NCI-H82 treated with DMSO at 0.1 percent for 48 hours (cell line): Measurements from ENCODE around the gene NMNAT1.
"Not testable (repeated sequence)": the region's sequence is repeated elsewhere in the genome, so short reads cannot be mapped to it uniquely, and the experiment has no call there.

Source experiments
- DNase-seq: peaks from one replicate; lab custom pipeline; 2025; ENCODE audit not compliant: unreplicated experiment; lab: John Stamatoyannopoulos, UW

Gene NMNAT1

DNA sequence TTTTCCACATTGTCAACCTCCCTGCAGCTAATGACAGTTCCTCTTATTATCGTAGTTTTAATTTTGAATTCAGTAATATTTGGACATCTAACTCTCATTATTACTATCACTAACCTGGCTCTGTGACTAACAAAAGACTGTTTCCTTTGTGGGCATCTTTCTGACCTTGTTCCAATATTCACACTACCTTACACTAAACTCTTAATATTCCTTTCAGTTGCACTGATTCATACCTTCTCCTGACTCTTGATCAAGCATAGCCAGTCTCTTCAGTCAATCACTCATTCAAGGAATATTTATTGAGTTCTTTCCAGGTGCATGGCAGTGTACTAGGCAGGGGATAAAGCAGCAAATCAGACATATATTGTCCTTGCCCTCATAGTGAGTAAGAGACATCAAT lies 25.4 kb upstream of the NMNAT1 start:
- DNase-seq = no peak

DNA sequence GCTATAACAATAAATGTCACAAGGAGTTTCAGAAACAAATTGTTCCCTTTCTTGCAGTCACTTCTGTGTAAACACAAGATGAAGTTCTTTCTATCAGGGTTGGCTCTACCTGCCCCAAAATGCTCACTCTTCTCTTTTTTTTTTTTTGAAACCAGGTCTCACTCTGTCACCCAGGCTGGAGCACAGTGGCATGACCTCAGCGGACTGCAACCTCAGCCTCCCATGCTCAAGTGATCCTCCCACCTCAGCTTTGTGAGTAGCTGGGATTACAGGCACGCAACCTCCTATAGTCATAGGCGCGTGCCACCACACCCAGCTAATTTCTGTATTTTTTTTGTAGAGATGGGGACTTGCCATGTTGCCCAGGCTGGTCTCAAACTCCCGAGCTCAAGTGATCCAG lies 22.7 kb upstream of the NMNAT1 start:
- DNase-seq = no peak

DNA sequence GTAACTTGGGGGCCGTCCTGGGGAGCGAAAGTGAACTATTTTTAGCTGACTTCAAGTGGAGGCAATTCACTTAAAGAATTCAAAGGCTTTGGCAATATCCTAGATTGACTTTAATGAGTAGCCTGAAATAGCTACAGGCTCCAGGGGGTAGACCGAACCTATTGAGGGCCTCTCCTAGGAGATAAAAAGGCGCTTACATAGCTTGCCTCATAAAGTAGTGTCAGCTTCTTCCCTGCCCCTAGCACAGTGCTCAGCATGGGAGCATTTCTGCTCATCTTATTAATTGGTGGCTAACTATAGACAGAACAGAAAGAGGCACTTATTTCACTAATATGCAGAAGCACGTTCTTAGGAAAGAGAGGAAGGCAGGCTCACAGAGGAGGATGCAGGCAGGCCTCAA lies 20.9 kb upstream of the NMNAT1 start:
- no peak for DNase-seq

DNA sequence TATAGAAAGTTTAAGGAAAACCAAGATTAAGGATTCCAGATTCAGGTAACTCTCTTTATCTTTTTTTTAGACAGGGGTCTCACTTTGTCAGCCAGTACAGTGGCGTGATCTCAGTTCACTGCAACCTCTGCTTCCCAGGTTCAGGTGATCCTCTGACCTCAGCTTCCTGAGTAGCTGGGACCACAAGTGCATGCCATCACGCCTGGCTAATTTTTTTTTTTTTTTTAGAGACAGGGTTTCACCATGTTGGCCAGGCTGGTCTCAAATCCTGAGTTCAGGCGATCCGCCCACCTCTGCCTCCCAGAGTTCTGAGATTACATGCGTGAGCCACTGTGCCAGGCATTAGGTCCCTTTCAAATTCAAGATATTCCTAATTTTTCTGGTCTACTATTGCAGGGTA lies 16.0 kb upstream of the NMNAT1 start:
- DNase-seq = no peak

DNA sequence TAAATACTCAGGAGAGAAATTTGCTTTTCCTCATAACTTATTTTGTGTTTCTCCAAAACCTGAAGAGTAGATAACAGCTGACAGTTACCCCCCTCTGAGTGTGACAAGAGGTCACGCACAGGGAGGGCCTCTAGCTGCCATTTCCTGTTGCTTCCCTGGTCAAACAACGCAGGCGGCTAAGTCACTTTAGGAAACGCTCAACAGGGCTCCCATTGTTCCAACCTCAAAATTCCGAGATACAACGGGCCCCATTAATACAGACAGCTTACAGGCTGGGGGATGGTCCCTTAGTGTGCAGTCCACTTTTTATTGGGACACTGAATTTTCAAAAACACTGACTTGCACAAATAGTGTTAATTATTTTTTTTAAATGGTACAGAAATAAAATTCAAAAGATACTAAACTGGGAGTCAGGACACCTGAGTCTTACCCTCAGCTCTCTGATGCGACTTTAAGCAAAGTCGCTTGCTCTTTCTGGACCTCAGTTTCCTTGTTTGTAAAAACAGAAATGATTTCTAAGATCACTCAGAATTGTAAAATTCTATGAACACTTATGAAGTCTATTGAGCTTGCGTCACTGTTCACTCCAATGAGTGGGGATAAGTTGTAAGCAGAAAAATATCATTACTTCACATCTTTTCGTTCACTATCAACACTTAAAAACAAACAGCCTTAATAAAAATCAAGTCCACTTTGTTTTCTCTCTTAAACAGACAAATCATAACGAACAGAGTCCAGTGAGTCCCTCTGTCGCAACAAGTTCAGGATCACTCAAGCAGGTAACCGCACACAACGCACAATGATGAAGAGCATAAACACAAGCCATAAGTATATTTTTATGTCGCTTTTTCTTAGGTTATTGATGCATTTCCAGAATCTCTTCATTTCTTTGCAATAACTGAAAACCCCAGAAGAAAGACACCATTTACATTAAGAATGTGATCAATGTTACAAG lies 13.6 kb upstream of the NMNAT1 start:
- no peak for DNase-seq

DNA sequence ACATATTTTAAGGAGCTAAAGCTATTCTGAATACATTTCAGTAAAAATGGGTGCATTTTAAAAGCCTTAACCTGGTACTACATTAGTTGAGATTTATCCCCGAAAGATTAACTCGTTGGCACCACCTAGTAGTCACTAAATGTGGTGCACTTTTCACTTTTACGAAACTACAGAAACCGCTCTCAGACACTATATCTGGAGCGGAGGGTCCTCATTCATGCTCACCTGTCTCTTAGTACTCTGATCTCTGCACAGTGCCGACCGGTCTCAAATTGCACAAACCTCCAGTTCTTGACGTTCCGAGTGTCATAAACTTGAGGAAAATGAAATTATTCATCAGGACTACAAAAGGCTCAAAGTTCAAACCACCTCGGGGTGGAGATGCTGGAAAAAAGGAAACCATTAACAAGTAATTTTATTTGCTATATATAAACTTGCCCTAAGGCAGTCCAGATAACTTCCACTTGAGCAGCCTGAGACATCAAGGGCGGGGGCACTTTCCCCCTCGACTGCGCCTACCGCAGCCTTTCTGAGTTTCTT lies 806 bp upstream of the NMNAT1 start:
- DNase-seq = no peak

DNA sequence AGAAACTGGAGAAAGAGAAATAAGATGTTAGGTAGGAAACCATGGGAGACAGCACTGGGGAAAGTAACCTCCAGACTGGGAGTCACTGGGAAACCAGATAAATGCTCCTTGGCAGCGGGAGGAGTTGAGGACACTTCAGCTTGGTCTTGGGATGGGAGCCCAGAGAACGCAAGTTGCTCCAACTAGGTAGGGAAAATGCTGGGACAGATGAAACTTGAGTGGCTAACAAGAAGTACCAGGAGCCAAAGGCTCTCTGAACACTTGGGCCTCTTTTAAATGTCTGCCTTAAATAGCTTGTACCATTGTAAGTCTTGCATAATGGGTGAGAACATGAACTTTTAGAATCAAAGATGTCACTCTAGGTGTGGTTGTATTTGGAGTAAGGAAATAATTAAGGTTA lies 3.0 kb downstream of the NMNAT1 start:
- DNase-seq = no peak

DNA sequence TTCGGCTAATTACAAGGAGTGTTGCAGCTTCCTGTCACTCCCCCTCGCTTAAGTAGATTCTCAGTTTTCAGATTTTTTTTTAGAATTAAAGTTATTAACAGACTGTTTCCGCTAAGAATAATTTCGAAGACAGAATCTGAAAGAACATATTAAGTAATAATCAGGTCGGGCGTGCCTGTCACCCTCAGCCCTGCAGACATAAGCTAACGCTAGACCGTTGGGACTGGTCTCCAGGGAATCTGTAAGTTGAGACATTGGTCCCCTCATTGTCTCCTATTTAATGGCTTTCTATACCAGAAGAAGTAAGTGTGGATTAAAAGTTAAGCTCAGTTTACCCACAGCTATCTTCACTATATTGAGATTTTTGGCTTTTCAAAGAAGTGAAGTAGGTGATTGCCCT lies 14.5 kb downstream of the NMNAT1 start:
- no peak for DNase-seq

DNA sequence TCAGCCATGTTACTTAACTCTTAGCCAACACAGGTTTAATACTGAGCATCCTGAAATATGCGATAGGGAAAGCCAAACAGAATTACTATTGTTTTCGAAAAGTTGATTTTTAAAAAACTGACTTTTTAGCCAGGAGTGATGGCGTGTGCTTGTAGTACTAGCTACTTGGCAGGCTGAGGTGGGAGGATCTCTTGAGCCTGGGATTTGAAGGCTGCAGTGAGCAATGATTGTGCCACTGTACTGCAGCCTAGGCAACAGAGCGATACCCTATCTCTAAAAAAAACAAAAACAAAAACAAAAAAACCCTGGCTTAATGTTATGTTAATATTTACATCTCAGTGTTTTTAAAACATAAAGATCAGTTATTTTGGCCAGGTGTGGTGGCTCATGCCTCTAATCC lies 16.7 kb downstream of the NMNAT1 start:
- no peak for DNase-seq

DNA sequence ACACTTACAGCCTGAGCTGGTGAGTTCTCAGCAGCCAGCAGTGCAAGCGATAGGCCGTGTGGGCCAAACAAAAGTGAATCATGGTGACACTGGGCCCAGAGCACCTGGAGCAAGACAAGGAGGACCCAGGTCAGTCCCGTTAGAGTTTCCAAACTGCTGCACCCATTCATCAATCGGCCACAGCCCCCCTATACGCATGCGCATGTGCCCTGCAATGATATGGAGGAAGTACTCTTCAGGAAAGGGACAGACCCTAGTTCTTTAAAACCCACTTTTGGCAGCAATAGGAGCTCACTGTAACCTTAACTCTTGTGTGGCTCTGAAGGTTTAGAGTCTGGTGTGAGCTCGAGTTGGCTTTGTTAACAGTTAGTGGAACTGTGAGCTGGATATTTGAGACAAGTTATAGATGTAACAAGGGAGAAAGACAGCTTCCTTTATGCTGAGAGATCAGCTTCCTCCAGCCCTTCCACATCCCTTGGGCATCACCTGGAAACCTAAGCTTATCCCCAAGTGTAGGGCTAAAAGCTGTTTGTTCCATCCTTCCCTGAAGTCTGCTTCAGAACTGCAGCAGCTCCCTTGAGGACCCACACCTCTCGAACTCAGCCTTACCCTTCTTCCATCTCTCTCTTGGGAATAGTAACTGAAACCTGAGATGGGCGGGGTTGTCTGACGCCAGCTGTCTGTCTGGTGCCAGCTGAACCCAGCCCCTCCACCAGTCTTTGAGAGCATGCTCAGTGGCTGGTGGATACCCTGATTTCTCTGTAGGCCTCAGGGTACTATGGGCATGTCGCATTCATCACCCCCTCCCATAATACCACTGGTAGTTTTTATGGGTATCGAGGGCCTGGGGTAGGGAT lies 17.7 kb downstream of the NMNAT1 start:
- DNase-seq = peak; percentile 96

DNA sequence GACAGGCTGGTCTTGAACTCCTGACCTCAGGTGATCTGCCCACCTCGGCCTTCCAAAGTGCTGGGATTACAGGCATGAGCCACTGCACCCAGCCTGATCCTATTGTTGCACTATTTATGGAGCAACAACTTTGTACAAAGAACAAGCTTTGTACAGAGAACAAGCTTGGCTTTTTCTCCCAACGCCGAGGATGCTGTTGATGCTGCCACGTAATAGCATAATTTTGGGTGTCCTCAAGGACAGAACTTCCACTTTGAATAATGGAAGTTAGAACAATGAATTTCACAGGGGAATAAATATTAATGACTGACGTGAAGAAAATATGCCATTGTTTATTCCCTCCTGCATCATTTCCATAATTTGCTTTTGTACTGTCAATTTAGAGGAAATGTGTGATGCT lies 41.0 kb downstream of the NMNAT1 start:
- no peak for DNase-seq

DNA sequence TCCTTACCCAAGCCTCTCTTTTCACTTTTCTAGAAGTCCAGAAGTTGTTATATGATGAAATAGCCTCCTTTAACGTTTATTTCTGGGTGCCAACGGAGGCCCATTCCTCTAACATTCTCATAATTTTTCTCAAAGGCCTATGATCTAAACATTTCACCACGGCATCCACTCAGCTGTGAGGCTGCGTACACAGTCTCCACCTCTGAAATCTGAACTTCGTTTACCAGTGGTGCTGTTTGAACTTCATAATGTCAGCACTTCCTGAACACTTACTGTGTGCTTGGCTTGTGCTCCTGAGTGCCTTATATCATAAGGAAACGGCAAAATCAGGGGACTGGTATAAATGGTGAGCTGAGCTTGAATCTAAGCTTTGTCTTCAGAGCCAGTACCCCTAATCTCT lies 41.7 kb downstream of the NMNAT1 start:
- DNase-seq = no peak

DNA sequence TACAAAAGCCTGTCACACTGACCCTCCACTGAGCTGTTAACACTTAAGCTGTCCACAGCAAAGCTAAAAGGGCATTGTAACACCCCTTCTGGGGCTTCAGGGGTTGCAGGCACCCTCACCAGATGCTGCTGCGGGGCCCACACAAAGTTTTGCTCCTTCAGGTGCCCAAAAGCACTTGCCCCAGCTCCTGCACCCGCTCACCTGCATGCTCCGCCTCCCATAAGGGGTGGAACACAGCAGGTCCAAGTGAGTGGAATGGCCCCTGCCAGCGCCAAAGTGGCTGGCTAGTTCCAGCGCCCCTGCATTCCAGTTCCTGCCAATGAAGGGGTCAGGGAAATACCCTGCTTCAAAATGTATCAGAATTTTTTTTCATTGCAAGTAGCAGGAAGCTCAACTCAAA lies 46.5 kb downstream of the NMNAT1 start:
- no peak for DNase-seq

DNA sequence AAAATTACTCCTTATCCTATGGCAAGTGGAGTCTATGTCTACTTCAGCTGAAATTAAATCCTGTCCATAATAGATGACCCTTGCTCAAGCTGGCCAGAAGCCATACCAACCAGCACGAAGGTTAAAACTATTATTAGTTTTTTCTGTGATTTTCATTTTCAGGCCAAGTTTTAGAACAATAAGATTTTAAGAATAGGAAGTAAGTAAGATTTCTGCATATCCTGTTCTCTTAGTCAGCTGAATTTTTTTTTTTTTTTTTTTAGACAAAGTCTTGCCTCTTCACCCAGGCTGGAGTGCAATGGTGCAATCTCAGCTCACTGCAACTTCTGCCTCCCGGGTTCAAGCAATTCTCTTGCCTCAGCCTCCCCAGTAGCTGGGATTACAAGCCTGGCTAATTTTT lies 47.7 kb downstream of the NMNAT1 start:
- DNase-seq = no peak

DNA sequence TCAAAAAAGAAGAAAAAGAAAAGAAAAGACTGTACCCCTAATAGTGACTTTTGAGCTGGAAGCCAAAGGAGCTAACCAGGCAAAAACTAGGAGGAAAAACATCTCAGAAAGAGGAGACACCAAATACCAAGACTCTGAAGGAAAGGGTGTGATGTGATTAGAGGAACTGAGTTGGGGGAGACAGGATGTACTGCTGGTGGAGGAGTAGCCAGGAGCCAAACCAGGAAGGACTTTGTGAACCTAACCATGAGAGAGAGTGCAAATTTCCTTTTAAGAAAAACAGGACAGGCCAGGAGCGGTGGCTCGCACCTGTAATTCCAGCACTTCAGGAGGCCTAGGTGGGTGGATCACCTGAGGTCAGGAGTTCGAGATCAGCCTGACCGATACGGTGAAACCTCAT lies 49.6 kb downstream of the NMNAT1 start:
- no peak for DNase-seq

DNA sequence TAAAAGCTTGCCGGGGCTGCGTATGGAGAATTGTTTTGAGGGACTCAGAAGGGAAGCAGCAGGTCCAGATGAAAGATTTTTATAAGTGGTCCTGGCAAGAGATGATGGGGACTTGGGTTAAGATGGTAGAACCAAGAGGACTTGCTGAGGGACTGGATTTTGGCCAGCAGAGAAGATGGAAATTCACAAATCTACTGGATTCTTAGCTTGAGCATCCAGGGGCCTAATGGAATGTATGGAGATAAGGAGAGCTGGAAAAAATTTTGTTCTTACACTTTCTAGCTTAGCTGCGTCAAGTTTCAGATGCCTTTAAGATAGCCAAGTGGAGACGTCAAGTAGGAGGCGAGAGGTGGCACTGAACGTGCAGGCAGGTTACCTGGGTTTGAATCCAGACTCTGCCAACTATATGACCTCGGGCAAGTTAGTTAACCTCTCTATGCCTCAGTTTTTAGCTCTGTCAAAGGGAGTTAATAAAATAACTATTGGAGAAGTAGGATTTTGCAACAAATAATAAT lies 50.3 kb downstream of the NMNAT1 start:
- DNase-seq = no peak

DNA sequence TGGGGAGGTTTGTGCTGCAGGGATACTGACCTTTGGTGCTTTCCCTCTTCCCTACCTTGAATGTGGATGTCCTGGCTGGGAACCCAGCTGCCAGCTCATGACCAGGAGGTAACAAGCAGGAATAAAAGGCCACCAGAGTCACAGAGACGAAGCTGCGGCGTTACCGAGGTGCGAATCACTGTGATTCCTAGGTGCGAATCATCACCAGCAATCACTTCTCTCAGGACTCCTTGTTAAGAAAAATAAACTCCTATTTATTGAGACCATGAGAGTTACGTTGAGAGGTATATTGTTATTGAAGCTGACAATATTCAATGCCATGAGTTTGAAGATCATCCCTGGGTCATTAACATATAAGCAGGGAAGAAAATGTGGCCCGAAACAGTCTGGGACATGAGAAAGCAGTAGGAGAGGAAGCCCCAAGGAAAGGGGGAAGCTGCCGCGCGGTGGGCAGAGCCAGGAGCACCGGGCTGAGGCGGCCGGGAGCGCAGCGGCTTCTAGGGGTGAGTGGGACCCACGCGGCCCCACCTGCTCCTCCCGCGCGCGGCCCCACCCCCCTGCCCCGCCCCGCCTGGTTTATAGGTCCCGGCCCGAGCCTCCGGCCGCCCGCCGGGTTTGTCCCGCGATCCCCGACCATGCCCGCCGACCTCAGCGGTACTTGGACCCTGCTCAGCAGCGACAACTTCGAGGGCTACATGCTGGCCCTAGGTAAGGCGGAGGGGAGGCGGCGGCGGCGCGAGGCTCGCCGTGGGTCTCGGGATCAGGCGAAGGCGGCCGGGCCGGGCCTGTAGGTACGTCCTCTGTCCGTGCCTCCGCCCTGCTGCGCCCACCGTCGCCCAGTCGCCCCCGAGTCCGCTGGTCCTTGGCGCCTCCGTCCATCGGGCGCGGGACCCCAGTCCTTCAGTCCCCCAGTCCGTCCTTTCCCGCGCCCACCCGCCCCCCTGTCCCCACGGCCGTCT lies 53.6 kb downstream of the NMNAT1 start, which contains the start of gene RBP7:
Gene RBP7, plus strand, starts transcription at position 605 of the 959 bp plus-strand sequence. Its CDS starts 31 bp downstream, at position 636.
- no peak for DNase-seq

DNA sequence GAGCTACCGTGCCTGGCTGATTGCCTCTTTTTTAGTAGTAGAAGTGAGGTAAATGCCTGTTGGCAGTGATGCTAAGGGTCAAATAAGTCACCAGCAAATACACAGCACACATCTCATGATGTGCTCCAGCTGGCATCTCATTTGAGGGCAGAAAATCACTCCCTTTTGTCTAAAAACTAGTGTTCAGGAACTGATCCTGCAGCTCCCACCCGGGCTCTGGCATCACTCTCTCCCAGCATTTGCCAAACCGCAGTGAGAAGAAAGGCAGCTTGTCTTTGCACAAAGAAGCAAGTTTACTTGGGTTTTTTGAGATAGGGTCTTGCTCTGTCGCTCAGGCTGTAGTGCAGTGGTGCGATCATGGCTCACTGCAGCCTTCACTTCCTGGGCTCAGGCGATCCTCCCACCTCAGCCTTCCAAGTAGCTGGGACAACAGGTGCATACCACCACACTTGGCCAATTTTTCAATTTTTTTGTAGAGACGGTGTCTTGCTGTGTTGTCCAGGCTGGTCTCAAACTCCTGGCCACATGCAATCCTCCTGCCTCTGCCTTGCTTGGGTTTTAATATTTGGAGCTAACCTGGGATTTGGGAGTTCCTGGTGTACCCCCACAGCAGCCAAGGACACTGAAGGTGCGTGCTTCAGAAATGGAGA lies 57.9 kb downstream of the NMNAT1 start:
- no peak for DNase-seq

DNA sequence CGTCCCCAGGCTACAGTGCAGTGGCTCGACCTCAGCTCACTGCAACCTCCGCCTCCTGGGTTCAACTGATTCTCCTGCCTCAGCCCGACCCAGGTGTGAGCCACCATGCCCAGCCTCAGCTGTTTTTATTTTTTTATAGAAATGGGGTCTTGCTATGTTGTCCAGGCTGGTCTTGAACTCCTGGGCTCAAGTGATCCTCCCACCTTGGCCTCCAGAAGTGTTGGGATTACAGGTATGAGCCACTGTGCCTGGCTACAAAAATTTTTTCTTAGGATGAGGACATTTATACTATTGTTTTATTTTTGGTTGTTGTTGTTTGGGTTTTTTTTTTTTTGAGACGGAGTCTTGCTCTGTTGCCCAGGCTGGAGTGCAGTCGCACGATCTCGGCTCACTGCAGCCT lies 62.0 kb downstream of the NMNAT1 start:
- DNase-seq = not testable (repeated sequence)

DNA sequence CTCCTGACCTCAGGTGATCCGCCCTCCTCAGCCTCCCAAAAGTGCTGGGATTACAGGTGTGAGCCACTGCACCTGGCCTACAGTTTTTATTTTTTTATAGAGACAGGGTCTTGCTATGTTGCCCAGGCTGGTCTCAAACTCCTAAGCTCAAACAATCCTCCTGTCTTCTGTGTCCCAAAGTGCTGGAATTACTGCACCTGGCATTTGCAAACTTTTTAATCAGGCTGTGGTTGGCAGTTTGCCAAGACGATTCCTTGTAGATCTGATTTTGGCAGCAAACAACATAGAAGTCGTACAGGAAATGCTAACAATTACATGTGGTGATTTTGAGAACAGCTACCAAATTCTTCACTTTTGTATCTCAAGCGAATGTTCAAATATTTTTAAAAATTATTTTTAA lies 63.9 kb downstream of the NMNAT1 start:
- no peak for DNase-seq
